Medulla oblongata (tissue), 1 donor: ENCODE data around the gene PRKRA.
"Not testable (repeated sequence)": the region's sequence is repeated elsewhere in the genome, so short reads cannot be mapped to it uniquely, and the experiment has no call there.

Experiments
- DNase-seq: peaks from one replicate; pipeline ENCODE4 v3.0.0-alpha.2; 2015; ENCODE audit errors: extremely low spot score

Gene PRKRA

GRCh38 chr2:178413472-178414265 is 37.3 kb downstream of the PRKRA start:
- peak; percentile 67 for DNase-seq

GRCh38 chr2:178412453-178412852 is 38.5 kb downstream of the PRKRA start:
- DNase-seq: not testable (repeated sequence)

GRCh38 chr2:178412047-178412446 is 38.9 kb downstream of the PRKRA start:
- no peak for DNase-seq

- no peak for DNase-seq
Measured at GRCh38 chr2:178409261-178409660, 41.7 kb downstream of the PRKRA start.

GRCh38 chr2:178404368-178404767 is 46.6 kb downstream of the PRKRA start:
- DNase-seq: no peak

- DNase-seq: no peak
Measured at GRCh38 chr2:178403671-178404306, 47.2 kb downstream of the PRKRA start.

- no peak for DNase-seq
Measured at GRCh38 chr2:178401994-178402437, 49.0 kb downstream of the PRKRA start.

GRCh38 chr2:178397002-178397605 is 53.9 kb downstream of the PRKRA start:
- peak; percentile 74 for DNase-seq

GRCh38 chr2:178395941-178396570 is 54.9 kb downstream of the PRKRA start:
- DNase-seq: no peak

- no peak for DNase-seq
Measured at GRCh38 chr2:178395295-178395694, 55.7 kb downstream of the PRKRA start.

- DNase-seq: no peak
Measured at GRCh38 chr2:178394859-178395258, 56.1 kb downstream of the PRKRA start.

- DNase-seq: no peak
Measured at GRCh38 chr2:178392215-178392614, 58.8 kb downstream of the PRKRA start.

GRCh38 chr2:178391701-178392100 is 59.3 kb downstream of the PRKRA start:
- DNase-seq: no peak

- DNase-seq: no peak
Measured at GRCh38 chr2:178388287-178388686, 62.7 kb downstream of the PRKRA start.

- no peak for DNase-seq
Measured at GRCh38 chr2:178386986-178387597, 63.9 kb downstream of the PRKRA start.

GRCh38 chr2:178385595-178386148 is 65.3 kb downstream of the PRKRA start:
- DNase-seq: no peak

- no peak for DNase-seq
Measured at GRCh38 chr2:178383718-178384117, 67.3 kb downstream of the PRKRA start.
